Subcutaneous adipose tissue (tissue), 4 donors: ENCODE results near the gene ADGRG3. TPM values are rescaled to one million over a fixed set of nuclear protein-coding genes. Genes with fewer than 3 reads are reported as not detected.

Source experiments
- total RNA-seq, 4 donors: library from RNA; depleted of rRNA; stranded (reverse); fragments of >200 nt; gene quantifications; one replicate each; pipeline ENCODE4 v1.1.0, GENCODE V29; 2016
- TF ChIP-seq, protein P1 (sequence below): fragments of 450-650 bp; IDR thresholded peaks from one replicate; pipeline ENCODE4 v1.5.1; 2016; ENCODE audit warnings: low read depth, mild to moderate bottlenecking, control low read depth, antibody characterized with exemption, moderate library complexity

Gene ADGRG3
- total RNA-seq, 4 donors from 2014 or later: 0.44 to 4.0 (median 2.1) TPM; not detected in 1

DNA sequence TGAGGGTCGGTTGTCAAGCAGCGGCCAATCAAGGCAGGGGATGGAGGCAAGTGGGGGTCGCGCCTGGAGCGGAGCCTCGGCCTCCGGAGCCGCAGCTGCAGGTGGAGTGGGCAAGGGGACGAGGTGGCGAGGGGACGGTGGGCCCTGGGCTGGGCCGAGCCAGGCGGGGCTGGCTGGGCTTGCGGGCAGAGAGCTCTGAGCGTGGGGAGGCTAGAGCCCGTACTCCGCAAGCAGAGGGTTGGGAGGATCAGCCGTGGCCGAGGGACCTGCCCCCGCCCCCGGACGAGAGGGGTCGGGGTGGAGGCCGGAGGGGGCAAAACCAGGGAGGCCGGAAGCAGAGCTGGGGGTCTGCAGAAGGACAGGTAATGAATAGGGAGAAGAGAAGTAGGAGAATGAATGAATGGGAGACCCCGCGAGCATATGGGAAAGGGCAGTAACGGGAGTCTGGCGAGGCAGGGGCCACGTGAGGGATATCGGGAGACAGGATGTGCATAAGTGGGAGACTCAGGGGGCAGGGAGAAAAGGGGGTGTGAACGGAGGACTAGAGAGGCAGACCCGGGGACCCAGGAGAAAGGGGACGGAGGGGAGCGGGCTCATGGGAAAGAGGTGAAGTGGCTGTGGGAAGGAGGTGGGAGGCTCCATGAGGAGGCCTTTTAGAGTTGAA lies 67.8 kb downstream of the ADGRG3 start, which contains the start of gene KATNB1:
Gene KATNB1, plus strand, starts transcription at position 16 of the 664 bp plus-strand sequence. CDS start 1,474 bp downstream, outside the sequence.
- TF ChIP-seq, protein P1, sequence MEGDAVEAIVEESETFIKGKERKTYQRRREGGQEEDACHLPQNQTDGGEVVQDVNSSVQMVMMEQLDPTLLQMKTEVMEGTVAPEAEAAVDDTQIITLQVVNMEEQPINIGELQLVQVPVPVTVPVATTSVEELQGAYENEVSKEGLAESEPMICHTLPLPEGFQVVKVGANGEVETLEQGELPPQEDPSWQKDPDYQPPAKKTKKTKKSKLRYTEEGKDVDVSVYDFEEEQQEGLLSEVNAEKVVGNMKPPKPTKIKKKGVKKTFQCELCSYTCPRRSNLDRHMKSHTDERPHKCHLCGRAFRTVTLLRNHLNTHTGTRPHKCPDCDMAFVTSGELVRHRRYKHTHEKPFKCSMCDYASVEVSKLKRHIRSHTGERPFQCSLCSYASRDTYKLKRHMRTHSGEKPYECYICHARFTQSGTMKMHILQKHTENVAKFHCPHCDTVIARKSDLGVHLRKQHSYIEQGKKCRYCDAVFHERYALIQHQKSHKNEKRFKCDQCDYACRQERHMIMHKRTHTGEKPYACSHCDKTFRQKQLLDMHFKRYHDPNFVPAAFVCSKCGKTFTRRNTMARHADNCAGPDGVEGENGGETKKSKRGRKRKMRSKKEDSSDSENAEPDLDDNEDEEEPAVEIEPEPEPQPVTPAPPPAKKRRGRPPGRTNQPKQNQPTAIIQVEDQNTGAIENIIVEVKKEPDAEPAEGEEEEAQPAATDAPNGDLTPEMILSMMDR: no peak

DNA sequence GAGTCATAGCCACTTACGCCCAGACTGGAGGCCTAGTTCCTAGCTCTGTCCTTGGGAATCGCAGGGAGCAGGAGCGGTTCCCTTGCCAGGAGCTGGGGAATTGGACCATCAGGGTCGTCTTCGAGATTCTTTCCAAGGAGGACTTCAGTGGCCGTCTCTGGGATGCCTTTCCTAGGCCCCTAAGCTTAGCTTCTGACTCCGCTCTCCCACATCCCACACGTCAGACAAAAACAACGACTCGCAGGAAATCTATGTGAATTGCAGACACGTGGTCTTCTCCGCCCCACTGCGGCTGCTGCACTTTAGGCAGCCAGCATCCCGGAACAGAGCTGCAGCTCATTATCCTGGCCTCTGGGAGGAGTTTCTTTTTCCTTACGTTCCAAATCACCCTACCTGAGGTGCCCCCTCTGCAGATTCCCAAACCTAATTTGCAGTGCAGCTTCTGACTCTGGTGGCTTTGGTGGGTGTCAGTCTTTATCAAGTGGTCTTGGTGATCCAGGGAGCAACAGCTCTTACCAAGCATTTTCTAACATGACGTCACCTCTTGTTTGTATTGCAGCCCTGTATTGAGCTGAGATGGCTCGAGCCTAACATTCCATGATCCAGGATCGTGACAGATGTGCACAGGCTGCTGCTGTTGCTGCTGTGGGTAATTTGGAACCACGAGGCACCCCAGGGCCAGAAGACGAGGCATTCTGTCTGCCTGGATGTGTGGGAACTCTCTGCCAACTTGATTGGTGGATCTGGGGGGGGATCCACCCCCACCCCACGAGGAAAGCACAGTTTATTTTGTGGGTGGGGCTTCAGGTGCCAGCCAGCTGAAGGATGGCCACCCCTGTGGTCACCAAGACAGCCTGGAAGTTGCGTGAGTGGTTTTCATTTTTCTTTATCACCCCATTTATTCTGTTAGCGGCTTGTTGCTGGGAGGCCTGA lies 68.6 kb downstream of the ADGRG3 start:
- TF ChIP-seq, protein P1: no peak

DNA sequence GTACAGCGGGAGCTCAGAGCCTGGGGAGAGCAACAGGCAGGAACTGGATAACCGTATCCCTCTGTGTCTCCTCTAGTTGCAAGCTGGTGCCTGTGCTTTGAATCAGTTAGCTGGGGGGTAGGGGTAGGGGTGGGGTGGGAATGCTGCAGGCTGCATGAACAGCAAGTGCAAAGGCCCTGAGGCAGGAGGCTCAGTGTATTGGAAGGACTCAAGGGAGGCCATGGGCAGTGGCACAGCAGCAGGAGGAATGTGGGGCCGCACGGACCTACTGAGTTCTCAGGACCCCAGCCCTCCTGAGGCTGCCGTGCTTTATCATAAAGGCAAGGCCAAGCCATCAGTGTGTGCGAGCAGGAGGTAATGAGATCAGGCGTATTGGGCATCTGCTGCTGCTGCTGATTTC lies 70.7 kb downstream of the ADGRG3 start:
- TF ChIP-seq, protein P1: no peak

Other genes starting within 250 kb of the ADGRG3 start
- 10 to 100 TPM; 18.5 to 36.7 (median 20.6) TPM for gene CIAPIN1, start 220.9 kb upstream of the ADGRG3 start, total RNA-seq
- gene COQ9, start 220.8 kb upstream of the ADGRG3 start, total RNA-seq: 10 to 100 TPM; 23.5 to 49.5 (median 30.1) TPM
- gene POLR2C, start 205.6 kb upstream of the ADGRG3 start, total RNA-seq: 10 to 100 TPM; 66.9 to 77.7 (median 67.6) TPM
- 10 to 100 TPM in 1 of 4 donors, 1 to 10 TPM in 3; 3.6 to 12.8 (median 7.3) TPM for gene DOK4, start 181.8 kb upstream of the ADGRG3 start, total RNA-seq
- 1 to 10 TPM; 5.5 to 7.0 (median 6.2) TPM for gene CCDC102A, start 131.7 kb upstream of the ADGRG3 start, total RNA-seq
- gene ADGRG5, start 125.7 kb upstream of the ADGRG3 start, total RNA-seq: under 1 TPM in 1 of 4 donors, not detected in 3; 0.51 TPM
- gene ADGRG1, start 39.7 kb upstream of the ADGRG3 start, total RNA-seq: 10 to 100 TPM; 10.0 to 92.5 (median 21.2) TPM
- gene DRC7, start 26.5 kb downstream of the ADGRG3 start, total RNA-seq: under 1 TPM in 1 of 4 donors, not detected in 3; 0.33 TPM
- gene KATNB1, start 67.5 kb downstream of the ADGRG3 start, total RNA-seq: 10 to 100 TPM in 2 of 4 donors, 1 to 10 TPM in 2; 8.6 to 14.3 (median 10.7) TPM
- 10 to 100 TPM; 17.9 to 58.8 (median 28.7) TPM for gene KIFC3, start 134.2 kb downstream of the ADGRG3 start, total RNA-seq